Measurements from ENCODE around the gene BRINP1.

The BRINP1 gene

DNA sequence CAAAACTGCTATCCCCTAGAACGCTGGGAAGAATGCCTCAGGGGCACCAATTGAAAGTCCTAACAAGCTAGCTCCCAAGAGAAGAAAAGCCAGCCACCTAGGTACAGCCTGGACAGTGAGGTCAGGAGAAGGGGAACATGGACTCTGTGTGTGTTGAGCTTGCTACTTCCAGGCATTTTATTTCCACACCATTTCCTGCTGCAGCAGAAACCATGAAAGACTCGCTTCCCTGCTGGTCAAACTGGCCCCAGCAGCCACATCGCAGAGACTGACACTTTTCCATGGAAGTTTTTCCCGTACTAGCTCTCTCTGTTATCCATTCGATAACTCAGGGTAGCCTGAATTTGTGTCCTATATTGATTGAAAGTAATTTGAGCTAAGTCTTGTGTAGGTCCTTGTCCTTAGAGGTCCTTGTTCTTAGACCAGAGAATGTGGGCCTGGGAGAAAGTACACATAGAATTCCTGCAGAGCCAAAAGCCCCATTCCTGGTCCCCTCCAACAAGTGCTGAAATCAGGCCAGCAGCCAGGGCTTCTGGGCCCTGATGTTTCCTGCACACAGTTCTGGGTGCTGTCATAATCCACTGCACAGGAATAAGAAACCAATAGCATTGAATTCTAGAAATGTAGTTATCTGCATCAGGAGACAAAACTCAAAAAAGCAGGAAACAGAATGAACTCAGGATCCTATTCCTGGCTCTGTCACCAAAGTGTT, 96.6 kb downstream of the BRINP1 start:
- no peak overlapping the region for H3K4me2 ChIP-seq (ENCODE audit: low read length)
- H3K4me1 ChIP-seq = no peaks in the 10 kb centered on the region
- H3K9me3 ChIP-seq (ENCODE audit: control insufficient read depth, low read length) = no peaks in the 10 kb centered on the region
- no peaks in the 10 kb centered on the region for H3K27me3 ChIP-seq (ENCODE audit: control insufficient read depth, insufficient read depth, low read length)
- TF ChIP-seq, protein P1, sequence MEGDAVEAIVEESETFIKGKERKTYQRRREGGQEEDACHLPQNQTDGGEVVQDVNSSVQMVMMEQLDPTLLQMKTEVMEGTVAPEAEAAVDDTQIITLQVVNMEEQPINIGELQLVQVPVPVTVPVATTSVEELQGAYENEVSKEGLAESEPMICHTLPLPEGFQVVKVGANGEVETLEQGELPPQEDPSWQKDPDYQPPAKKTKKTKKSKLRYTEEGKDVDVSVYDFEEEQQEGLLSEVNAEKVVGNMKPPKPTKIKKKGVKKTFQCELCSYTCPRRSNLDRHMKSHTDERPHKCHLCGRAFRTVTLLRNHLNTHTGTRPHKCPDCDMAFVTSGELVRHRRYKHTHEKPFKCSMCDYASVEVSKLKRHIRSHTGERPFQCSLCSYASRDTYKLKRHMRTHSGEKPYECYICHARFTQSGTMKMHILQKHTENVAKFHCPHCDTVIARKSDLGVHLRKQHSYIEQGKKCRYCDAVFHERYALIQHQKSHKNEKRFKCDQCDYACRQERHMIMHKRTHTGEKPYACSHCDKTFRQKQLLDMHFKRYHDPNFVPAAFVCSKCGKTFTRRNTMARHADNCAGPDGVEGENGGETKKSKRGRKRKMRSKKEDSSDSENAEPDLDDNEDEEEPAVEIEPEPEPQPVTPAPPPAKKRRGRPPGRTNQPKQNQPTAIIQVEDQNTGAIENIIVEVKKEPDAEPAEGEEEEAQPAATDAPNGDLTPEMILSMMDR (IDR thresholded peaks at IDR 0.05) = no peak
- no peaks in the 10 kb centered on the region for H3K79me2 ChIP-seq
- no peak overlapping the region for H2AFZ ChIP-seq
- H3K36me3 ChIP-seq (ENCODE audit: control insufficient read depth, insufficient read depth, low read length) = no peaks in the 10 kb centered on the region
- H3K9ac ChIP-seq = no peak overlapping the region
- H3K27ac ChIP-seq = no peak overlapping the region
- H3K4me3 ChIP-seq (ENCODE audit: low read depth, low read length) = no peak overlapping the region

DNA sequence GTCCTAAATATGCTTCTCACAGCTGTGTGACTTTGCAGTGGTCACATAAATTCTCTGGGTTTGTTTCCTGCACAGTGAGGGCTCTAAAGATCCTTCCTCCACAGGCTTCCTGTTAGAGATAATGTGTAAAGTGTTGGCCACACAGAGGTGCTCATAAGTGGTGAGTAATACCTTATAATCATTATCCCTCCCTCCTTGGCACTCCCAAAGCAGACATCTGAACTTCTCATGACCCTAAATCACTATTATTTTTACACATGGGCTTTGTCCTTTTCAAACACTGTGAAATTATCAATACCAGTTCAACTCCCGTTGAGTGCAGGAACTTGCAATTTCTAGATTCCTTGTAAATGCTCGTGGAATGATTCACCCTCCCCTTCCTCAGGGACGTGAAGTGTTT, 100.2 kb downstream of the BRINP1 start:
- H3K79me2 ChIP-seq = no peaks in the 10 kb centered on the region
- H3K36me3 ChIP-seq (ENCODE audit: control insufficient read depth, insufficient read depth, low read length) = no peaks in the 10 kb centered on the region
- no peak overlapping the region for H3K4me2 ChIP-seq (ENCODE audit: low read length)
- no peak overlapping the region for H2AFZ ChIP-seq
- H3K27ac ChIP-seq = no peak overlapping the region
- TF ChIP-seq, protein P1 (IDR thresholded peaks at IDR 0.05) = no peak
- H3K27me3 ChIP-seq (ENCODE audit: control insufficient read depth, insufficient read depth, low read length) = no peaks in the 10 kb centered on the region
- no peak overlapping the region for H3K4me3 ChIP-seq (ENCODE audit: low read depth, low read length)
- no peaks in the 10 kb centered on the region for H3K9me3 ChIP-seq (ENCODE audit: control insufficient read depth, low read length)
- H3K4me1 ChIP-seq = no peaks in the 10 kb centered on the region
- H3K9ac ChIP-seq = no peak overlapping the region

DNA sequence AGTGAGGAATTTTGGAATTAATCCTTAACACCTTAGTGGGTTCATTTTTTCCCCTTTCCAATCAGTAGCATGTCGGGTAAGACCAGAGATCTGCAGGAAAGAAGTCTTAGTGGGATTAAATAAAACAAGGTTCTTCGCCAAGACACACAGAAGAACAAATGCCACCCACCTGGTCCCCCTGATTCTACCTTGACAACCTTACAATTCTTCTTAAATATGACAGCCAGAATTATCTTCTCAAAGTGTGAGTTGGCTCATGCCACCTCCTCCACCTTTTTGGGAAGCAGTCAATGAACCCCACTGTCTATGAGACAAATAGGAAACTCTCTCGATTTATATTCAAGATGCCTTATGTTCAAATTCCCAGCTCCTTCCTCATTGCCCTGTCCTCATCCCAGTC, 105.1 kb downstream of the BRINP1 start:
- Histone ChIP-seq H2AFZ (no peak overlapping the region), H3K27me3 (ENCODE audit: control insufficient read depth, insufficient read depth, low read length) (no peaks in the 10 kb centered on the region), H3K9me3 (ENCODE audit: control insufficient read depth, low read length) (no peaks in the 10 kb centered on the region), H3K36me3 (ENCODE audit: control insufficient read depth, insufficient read depth, low read length) (no peaks in the 10 kb centered on the region), H3K4me2 (ENCODE audit: low read length) (no peak overlapping the region), H3K9ac (no peak overlapping the region), H3K4me1 (no peaks in the 10 kb centered on the region), H3K4me3 (ENCODE audit: low read depth, low read length) (no peak overlapping the region), H3K79me2 (no peaks in the 10 kb centered on the region), H3K27ac (no peak overlapping the region)
- TF ChIP-seq, protein P1 (IDR thresholded peaks at IDR 0.05) = no peak

DNA sequence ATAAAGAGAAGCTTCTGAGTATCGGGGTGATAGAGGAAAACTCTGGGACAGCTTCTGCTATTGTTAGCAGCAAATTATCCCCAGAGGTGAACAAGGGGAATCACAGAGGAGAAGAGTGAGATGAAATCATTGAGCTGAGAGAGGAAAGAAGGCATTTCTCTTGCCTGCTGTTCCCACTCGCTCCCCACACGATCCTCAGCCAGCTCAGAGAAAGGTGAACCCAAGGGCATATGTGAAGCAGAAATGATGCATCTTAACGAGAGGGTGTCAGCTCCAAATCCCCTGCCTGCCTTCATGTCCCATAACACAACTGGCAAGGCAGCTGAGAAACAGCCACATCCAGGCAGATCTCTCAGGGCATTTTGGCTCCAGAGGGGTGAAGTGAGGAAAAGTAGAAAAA, 111.6 kb downstream of the BRINP1 start:
- Histone ChIP-seq H3K79me2 (no peaks in the 10 kb centered on the region), H3K4me2 (ENCODE audit: low read length) (no peak overlapping the region), H3K4me1 (no peaks in the 10 kb centered on the region), H3K27ac (no peak overlapping the region), H3K9ac (no peak overlapping the region), H3K27me3 (ENCODE audit: control insufficient read depth, insufficient read depth, low read length) (no peaks in the 10 kb centered on the region), H3K4me3 (ENCODE audit: low read depth, low read length) (no peak overlapping the region), H2AFZ (no peak overlapping the region), H3K9me3 (ENCODE audit: control insufficient read depth, low read length) (no peaks in the 10 kb centered on the region), H3K36me3 (ENCODE audit: control insufficient read depth, insufficient read depth, low read length) (no peaks in the 10 kb centered on the region)
- TF ChIP-seq, protein P1 (IDR thresholded peaks at IDR 0.05) = no peak

DNA sequence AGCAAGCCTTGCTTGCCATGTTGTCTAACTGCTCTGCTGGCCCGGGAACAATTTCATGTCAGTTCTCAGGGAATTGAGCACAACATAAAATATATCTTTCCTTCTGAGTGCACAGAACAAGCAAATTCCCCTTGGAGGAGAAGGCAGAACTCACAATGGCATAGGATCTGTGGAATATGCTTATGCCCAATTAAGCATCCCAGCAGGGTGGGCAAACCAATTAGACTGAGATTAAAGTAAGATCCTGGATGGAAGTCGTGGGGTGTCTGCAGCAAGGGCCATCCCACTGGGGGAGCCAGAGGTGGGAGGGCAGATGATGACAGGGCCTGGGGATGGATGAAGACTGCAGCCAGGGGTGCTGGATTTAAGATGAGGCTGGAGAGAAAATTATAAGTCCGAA, 114.1 kb downstream of the BRINP1 start:
- Histone ChIP-seq H3K9me3 (ENCODE audit: control insufficient read depth, low read length) (no peaks in the 10 kb centered on the region), H3K4me3 (ENCODE audit: low read depth, low read length) (no peak overlapping the region), H3K4me1 (no peaks in the 10 kb centered on the region), H2AFZ (no peak overlapping the region), H3K27ac (no peak overlapping the region), H3K27me3 (ENCODE audit: control insufficient read depth, insufficient read depth, low read length) (no peaks in the 10 kb centered on the region), H3K36me3 (ENCODE audit: control insufficient read depth, insufficient read depth, low read length) (no peaks in the 10 kb centered on the region), H3K9ac (no peak overlapping the region), H3K79me2 (no peaks in the 10 kb centered on the region), H3K4me2 (ENCODE audit: low read length) (no peak overlapping the region)
- TF ChIP-seq, protein P1 (IDR thresholded peaks at IDR 0.05) = no peak

Data from parathyroid adenoma (tissue), 2 donors.